Muscle of back (tissue), 13 donors: ENCODE data around the gene CPSF4. TPM values are rescaled to one million over a fixed set of nuclear protein-coding genes. Genes with fewer than 3 reads are reported as not detected.

Source experiments
- DNase-seq, 3 donors: peaks; one replicate each; pipeline versions ENCODE4 v3.0.0 to v3.0.0-alpha.2; 2013
- long read RNA-seq, 9 donors: transcript quantifications; one replicate each; lab custom pipeline, GENCODE V29; 2026
- polyA plus RNA-seq, 10 donors: library from polyadenylated mRNA; unstranded; fragments of 120-200 nt; gene quantifications; one replicate each; pipeline ENCODE4 v1.2.1, GENCODE V29; 2013; ENCODE audit not compliant: insufficient read length in 10 of 10

Gene CPSF4
- polyA plus RNA-seq: 10 to 100 TPM; 26.5 to 39.4 (median 30.3) TPM
- long read RNA-seq, donor 1, transcript CPSF4-201 (8 exons, 1,691 nt): major isoform, 6 of 353 reads
- long read RNA-seq, donor 1, partial matches to known transcripts: 113 of 353 reads
- long read RNA-seq, donor 1, other reads (novel, unspliced or antisense): 232 of 353 reads
- long read RNA-seq, donor 2, partial matches to known transcripts: 243 of 446 reads
- long read RNA-seq, donor 2, other reads (novel, unspliced or antisense): 203 of 446 reads
- long read RNA-seq, donor 3: 0 reads
- long read RNA-seq, donor 4, partial matches to known transcripts: 298 of 410 reads
- long read RNA-seq, donor 4, other reads (novel, unspliced or antisense): 109 of 410 reads
- long read RNA-seq, donor 5, partial matches to known transcripts: 0 of 7 reads
- long read RNA-seq, donor 5, other reads (novel, unspliced or antisense): 0 of 7 reads
- long read RNA-seq, donor 6, partial matches to known transcripts: 0 of 6 reads
- long read RNA-seq, donor 6, other reads (novel, unspliced or antisense): 0 of 6 reads
- long read RNA-seq, donor 7, partial matches to known transcripts: 0 of 2 reads
- long read RNA-seq, donor 7, other reads (novel, unspliced or antisense): 0 of 2 reads
- long read RNA-seq, donor 8, partial matches to known transcripts: 107 of 300 reads
- long read RNA-seq, donor 8, other reads (novel, unspliced or antisense): 191 of 300 reads
- long read RNA-seq, donor 9: 0 reads

GRCh38 chr7:99438573-99439480, at the start of gene CPSF4, which contains the start of gene PTCD1:
CPSF4 (plus strand) TSS chr7:99438943; CDS start chr7:99439083, 140 bp downstream.
PTCD1 (minus strand) TSS chr7:99438798; CDS start chr7:99435242, 3,556 bp downstream.
- peak; percentile 95 to 98 (median 96) for DNase-seq

DNA sequence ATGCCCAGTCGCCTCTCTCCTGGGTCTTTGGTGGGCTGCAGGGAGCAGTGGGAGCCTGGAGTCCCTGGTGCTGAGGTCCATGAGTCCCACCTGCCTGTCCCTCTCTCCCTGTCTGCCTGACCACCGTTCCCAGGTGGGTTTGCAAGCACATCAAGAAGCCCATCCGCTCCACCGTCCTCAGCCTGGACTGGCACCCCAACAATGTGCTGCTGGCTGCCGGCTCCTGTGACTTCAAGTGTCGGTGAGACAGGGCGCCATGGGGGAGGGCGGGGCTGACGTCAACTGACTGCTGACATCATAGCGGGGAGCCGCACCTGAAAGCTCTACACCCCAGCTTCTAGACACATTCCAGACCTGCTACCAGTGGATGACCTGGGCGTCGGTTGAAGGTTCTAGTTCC, 49.0 kb upstream of the CPSF4 start:
- peak in 1 of 3 donors; percentile 1 for DNase-seq

GRCh38 chr7:99390941-99391602, 47.7 kb upstream of the CPSF4 start:
- DNase-seq: peak in 1 of 3 donors; percentile 9

GRCh38 chr7:99392046-99392445, 46.7 kb upstream of the CPSF4 start:
- no peak for DNase-seq

DNA sequence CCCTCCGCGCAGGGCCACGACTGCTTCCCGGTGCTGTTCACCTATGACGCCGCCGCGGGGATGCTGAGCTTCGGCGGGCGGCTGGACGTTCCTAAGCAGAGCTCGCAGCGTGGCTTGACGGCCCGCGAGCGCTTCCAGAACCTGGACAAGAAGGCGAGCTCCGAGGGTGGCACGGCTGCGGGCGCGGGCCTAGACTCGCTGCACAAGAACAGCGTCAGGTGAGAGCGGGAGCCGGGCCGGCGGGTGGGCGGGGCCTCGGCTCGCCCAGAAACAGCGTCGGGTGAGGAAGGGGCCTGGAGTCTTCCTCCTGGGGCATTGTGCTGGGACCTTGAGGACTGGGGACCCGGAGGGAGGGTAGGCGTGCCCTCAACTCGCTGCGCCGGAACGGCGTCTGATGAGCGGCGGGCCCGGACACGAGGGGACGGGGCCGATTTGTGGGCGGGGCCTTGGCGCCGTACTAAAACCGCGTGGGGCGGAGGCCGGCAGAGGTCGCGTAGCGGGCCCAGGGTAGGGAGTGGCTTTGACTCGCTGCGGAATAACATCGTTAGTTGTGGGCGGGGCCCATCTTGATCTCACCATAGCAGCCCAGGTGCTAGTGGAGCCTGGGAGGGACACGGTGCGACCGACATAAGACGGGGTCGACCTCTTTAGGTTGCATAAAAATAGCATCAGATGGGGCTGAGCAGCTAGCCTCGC, 45.9 kb upstream of the CPSF4 start:
- DNase-seq: peak; percentile 28 to 85 (median 70)

DNA sequence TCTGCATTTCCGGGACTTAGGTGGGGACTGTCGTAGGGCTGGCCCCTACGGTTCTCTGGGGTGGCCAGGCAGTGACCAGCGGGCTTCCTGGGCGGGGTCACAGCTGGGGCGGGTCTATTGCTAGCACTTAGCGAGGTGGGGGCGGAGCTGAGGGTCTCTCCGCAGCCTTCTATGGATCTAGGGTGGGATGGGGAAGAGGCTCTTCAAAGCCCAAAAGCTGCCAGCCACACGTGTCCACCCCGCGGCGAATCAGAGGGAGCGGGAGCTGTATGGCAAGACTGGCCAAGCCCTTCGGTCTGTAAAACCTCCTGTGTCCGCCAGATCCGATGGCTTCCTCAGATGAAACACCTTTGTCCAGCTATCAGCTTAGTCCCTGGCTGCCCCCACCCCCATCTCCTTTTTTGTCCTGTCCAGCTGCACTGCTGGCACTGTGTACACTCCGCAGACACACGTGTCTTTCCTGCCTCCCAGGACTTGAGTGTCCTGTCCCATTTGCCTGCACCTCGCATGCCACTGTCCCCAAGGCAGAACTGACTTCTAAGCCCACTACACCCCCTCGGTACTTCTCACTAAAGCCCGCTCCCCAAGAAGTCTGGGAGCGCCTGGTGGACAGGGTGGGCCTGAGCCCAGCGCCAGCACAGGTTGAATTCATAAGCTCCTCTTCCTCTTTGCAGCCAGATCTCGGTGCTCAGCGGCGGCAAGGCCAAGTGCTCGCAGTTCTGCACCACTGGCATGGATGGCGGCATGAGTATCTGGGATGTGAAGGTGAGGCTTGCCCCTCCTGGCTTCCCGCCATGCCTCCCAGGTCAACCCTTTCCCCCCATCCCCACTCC, 45.2 kb upstream of the CPSF4 start:
- DNase-seq: peak in 2 of 3 donors; percentile 23 to 75

DNA sequence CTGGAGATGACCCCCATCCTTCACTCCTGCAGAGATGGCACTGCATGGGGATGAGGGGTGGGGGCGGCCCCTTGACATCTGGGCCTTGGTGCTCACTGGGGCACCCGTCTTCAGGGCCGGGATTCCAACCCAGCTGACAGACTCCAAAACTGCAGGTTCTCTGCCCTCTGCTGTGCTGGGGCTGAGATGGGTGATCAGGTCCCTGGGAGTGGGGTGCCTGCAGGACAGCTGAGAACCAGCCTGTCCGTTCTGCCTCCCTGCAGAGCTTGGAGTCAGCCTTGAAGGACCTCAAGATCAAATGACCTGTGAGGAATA, 44.6 kb upstream of the CPSF4 start:
- no peak for DNase-seq

- no peak for DNase-seq
Measured at GRCh38 chr7:99395616-99396327, 43.0 kb upstream of the CPSF4 start.

GRCh38 chr7:99396418-99397296, 42.1 kb upstream of the CPSF4 start:
- no peak for DNase-seq

GRCh38 chr7:99397297-99397983, 41.3 kb upstream of the CPSF4 start:
- no peak for DNase-seq

GRCh38 chr7:99398891-99399445, 39.8 kb upstream of the CPSF4 start:
- no peak for DNase-seq

GRCh38 chr7:99399597-99399996, 39.1 kb upstream of the CPSF4 start:
- no peak for DNase-seq

- DNase-seq: no peak
Measured at GRCh38 chr7:99402854-99403253, 35.9 kb upstream of the CPSF4 start.

- DNase-seq: no peak
Measured at GRCh38 chr7:99403764-99404163, 35.0 kb upstream of the CPSF4 start.

- no peak for DNase-seq
Measured at GRCh38 chr7:99404235-99404976, 34.3 kb upstream of the CPSF4 start.

- no peak for DNase-seq
Measured at GRCh38 chr7:99404977-99405320, 33.8 kb upstream of the CPSF4 start.

GRCh38 chr7:99406557-99406956, 32.2 kb upstream of the CPSF4 start:
- DNase-seq: no peak
